Lung (tissue), 12 donors: ENCODE data around the gene LMO1. TPM values are rescaled to one million over a fixed set of nuclear protein-coding genes. Genes with fewer than 3 reads are reported as not detected.

ENCODE experiments used
- ATAC-seq: fragments of 200-7000 bp; cut with Tn5 transposase; one replicate; pipeline ENCODE4 v1.9.1; 2020; ENCODE audit warnings: moderate number of reproducible peaks; ENCODE audit not compliant: insufficient read depth, low FRiP score
- DNase-seq, 3 donors: peaks; one replicate each; pipeline ENCODE4 v3.0.0-alpha.2; 2013 to 2017
- H3K27ac ChIP-seq, 2 donors: one replicate each; pipeline ENCODE4 v1.5.1; 2013; ENCODE audit warnings: mild to moderate bottlenecking in 2 of 2, moderate library complexity in 2 of 2, control low read depth in 1 of 2, inconsistent platforms in 1 of 2, low read depth in 1 of 2, low read length in 1 of 2
- H3K27me3 ChIP-seq, 3 donors: one replicate each; pipeline ENCODE4 v1.5.1; 2013; ENCODE audit warnings: low read length in 2 of 3; ENCODE audit not compliant: control insufficient read depth in 3 of 3, insufficient read depth in 3 of 3
- H3K36me3 ChIP-seq, 4 donors: one replicate each; pipeline ENCODE4 v1.5.1; 2013; ENCODE audit warnings: low read length in 4 of 4, mild to moderate bottlenecking in 1 of 4, moderate library complexity in 1 of 4; ENCODE audit not compliant: control insufficient read depth in 4 of 4, insufficient read depth in 4 of 4
- H3K4me1 ChIP-seq, 5 donors: one replicate each; pipeline ENCODE4 v1.5.1; 2013; ENCODE audit warnings: low read length in 5 of 5, mild to moderate bottlenecking in 2 of 5, moderate library complexity in 1 of 5; ENCODE audit not compliant: control insufficient read depth in 5 of 5, insufficient read depth in 5 of 5
- H3K4me3 ChIP-seq: one replicate; pipeline ENCODE4 v1.5.1; 2013; ENCODE audit warnings: mild to moderate bottlenecking, control low read depth, moderate library complexity
- H3K9ac ChIP-seq, 2 donors: one replicate each; pipeline ENCODE4 v1.5.1; 2013; ENCODE audit warnings: low read length in 2 of 2, control low read depth in 1 of 2; ENCODE audit not compliant: insufficient read depth in 1 of 2
- H3K9me3 ChIP-seq, 4 donors: one replicate each; pipeline ENCODE4 v1.5.1; 2013; ENCODE audit warnings: low read length in 3 of 4, mild to moderate bottlenecking in 1 of 4, moderate library complexity in 1 of 4; ENCODE audit not compliant: control insufficient read depth in 4 of 4, insufficient read depth in 3 of 4
- CTCF ChIP-seq: IDR thresholded peaks from 2 replicates; pipeline ENCODE4 v1.5.1; 2012; ENCODE audit warnings: mild to moderate bottlenecking; ENCODE audit errors: control extremely low read depth, extremely low read depth
- WGBS, 2 donors: extraction: QIAGEN DNeasy Blood & Tissue Kit; methylation state at CpG; one replicate each; pipeline ENCODE4 v1.1.7; 2013; 5-methylcytosine and 5-hydroxymethylcytosine counted together
- polyA plus RNA-seq, 2 donors: library from polyadenylated mRNA; stranded (reverse); fragments of 200-250 nt; gene quantifications; one replicate each; pipeline ENCODE4 v1.2.1, GENCODE V29; 2013
- total RNA-seq, 2 donors: library from RNA; depleted of rRNA in 1 of 2; stranded (reverse); fragments of >200 nt in 1 of 2; gene quantifications; one replicate each; pipeline ENCODE4 v1.2.1, GENCODE V29; 2014 to 2021
- donor health status: control.
- donor health status: control.
- donor health status: Bipolar disorder and iron deficiency.
- donor health status: healthy.
- donor health status: DM: yes; HTN: yes; CAD: no.

LMO1 gene
- total and polyA plus RNA-seq, 4 donors: 0.26 to 0.34 TPM; not detected in 2

- Histone ChIP-seq H3K4me1 (no peaks in the 10 kb centered on the region), H3K27me3 (peaks cover 0 to 5% (median 0%) of the 10 kb centered on the region in 3 donors), H3K9me3 (no peaks in the 10 kb centered on the region), H3K4me3 (no peak overlapping the region), H3K9ac (no peak overlapping the region), H3K27ac (no peak overlapping the region), H3K36me3 (no peaks in the 10 kb centered on the region)
- WGBS, 2 donors: 83 to 84% methylated on average over 5 of the region's 5 CpGs
- DNase-seq: no peak
- no peak for TF ChIP-seq CTCF
- ATAC-seq: no peak
Observed at GRCh38 chr11:8296872-8297271, 33.2 kb upstream of the LMO1 start.

GRCh38 chr11:8296038-8296649 lies 32.5 kb upstream of the LMO1 start:
- H3K9ac ChIP-seq: no peak overlapping the region
- no peak for TF ChIP-seq CTCF

GRCh38 chr11:8294251-8294935 lies 30.7 kb upstream of the LMO1 start:
- no peak for TF ChIP-seq CTCF
- H3K4me1 ChIP-seq: no peaks in the 10 kb centered on the region
- H3K9ac ChIP-seq: no peak overlapping the region
- no peak overlapping the region for H3K4me3 ChIP-seq
- H3K27ac ChIP-seq: no peak overlapping the region
- ATAC-seq (no peak), DNase-seq (no peak)
- H3K9me3 ChIP-seq: no peaks in the 10 kb centered on the region
- H3K27me3 ChIP-seq: peaks cover 0 to 5% (median 0%) of the 10 kb centered on the region in 3 donors
- WGBS, 2 donors: 88% methylated on average over 8 of the region's 8 CpGs
- H3K36me3 ChIP-seq: no peaks in the 10 kb centered on the region

More at GRCh38 chr11:8296038-8296649, 32.5 kb upstream of the LMO1 start:
- ATAC-seq (no peak), DNase-seq (no peak)
- H3K27me3 ChIP-seq: peaks cover 0 to 5% (median 0%) of the 10 kb centered on the region in 3 donors
- H3K36me3 ChIP-seq: no peaks in the 10 kb centered on the region
- 69 to 82% methylated on average over 5 of the region's 5 CpGs for WGBS, 2 donors
- H3K4me1 ChIP-seq: no peaks in the 10 kb centered on the region
- H3K27ac ChIP-seq: no peak overlapping the region
- no peak overlapping the region for H3K4me3 ChIP-seq
- no peaks in the 10 kb centered on the region for H3K9me3 ChIP-seq
